Testis (tissue), 2 donors: ENCODE results near the gene MED16.

ENCODE experiments used
- CTCF ChIP-seq, 3 experiments: fragments of 450-650 bp in 2 of 3; fragments of 200-600 bp in 1 of 3; sonication (generic) in 1 of 3; IDR thresholded peaks; one replicate each; pipeline ENCODE4 v1.5.1; 2016 to 2019; ENCODE audit warnings: antibody characterized with exemption in 3 of 3, mild to moderate bottlenecking in 2 of 3, moderate library complexity in 1 of 3
- POLR2A ChIP-seq: fragments of 450-650 bp; IDR thresholded peaks from one replicate; pipeline ENCODE4 v1.6.1; 2017; ENCODE audit warnings: antibody characterized with exemption, mild to moderate bottlenecking, moderate library complexity

DNA sequence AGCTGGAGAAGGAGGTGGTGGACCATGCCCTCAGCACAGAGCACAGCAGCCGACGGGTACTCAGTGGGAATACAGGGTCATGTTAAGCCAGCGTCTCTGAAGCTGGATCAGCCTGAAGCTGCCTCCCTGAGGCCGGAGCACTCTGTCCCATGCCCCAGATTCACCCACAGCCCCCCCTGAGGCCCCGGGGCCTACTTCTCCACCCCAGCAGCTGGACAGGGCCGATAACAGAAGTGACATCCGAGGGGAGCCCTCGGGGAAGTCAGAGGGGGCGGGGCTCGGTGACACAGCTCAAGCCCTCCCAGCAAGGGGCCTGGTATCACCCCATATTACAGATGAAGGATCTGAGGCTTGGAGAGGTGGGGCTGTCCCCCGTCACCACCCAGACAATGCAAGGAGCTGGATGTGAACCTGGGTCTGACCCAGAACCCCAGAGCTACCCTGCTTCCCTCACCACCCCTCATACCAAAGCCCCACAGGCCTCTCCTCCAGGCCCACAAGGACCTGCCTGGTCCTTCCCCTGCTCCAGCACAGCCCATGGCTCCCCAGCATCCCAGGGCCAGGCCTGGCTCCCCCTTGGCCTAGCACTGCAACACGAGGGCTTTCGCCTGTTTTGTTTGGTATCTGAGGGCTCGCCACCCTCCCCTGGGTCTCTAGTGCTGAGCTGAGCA lies 14.3 kb upstream of the MED16 start:
- TF ChIP-seq POLR2A (no peak), CTCF (IDR thresholded peaks at IDR 0.05) (no peak)
